Right lobe of liver (tissue), 6 donors: ENCODE measurements around the gene TMEM247. TPM values are rescaled to one million over a fixed set of nuclear protein-coding genes. Genes with fewer than 3 reads are reported as not detected.

Experiments
- ATAC-seq, 4 donors: fragments of 200-7000 bp; cut with Tn5 transposase; one replicate each; pipeline ENCODE4 v1.9.1; 2020; ENCODE audit warnings: mild to moderate bottlenecking in 4 of 4, moderate library complexity in 4 of 4
- DNase-seq, 3 donors: peaks; one replicate each; pipeline ENCODE4 v3.0.0-alpha.2; 2020
- H3K27ac ChIP-seq, 3 donors: fragments of 200-600 bp; one replicate each; pipeline ENCODE4 v1.8.0; 2022
- H3K27me3 ChIP-seq, 2 donors: fragments of 200-600 bp; one replicate each; pipeline ENCODE4 v1.8.0; 2022
- H3K36me3 ChIP-seq, 4 donors: fragments of 200-600 bp; sonication (generic) in 1 of 4; one replicate each; pipeline versions ENCODE4 v1.5.1 to v1.8.0; 2017 to 2022; ENCODE audit warnings: control low read depth in 1 of 4
- H3K4me1 ChIP-seq, 4 donors: fragments of 200-600 bp; sonication (generic) in 1 of 4; one replicate each; pipeline versions ENCODE4 v1.5.1 to v1.8.0; 2017 to 2022; ENCODE audit warnings: control low read depth in 1 of 4
- H3K4me3 ChIP-seq, 3 donors: fragments of 200-600 bp; one replicate each; pipeline ENCODE4 v1.8.0; 2022
- H3K9me3 ChIP-seq, 4 donors: fragments of 200-600 bp; sonication (generic) in 1 of 4; one replicate each; pipeline versions ENCODE4 v1.5.1 to v1.8.0; 2017 to 2022; ENCODE audit warnings: control low read depth in 1 of 4
- CTCF ChIP-seq, 4 donors: fragments of 200-600 bp in 3 of 4; fragments of 450-650 bp in 1 of 4; IDR thresholded peaks; one replicate each; pipeline versions ENCODE4 v1.5.1 to v1.8.0; 2016 to 2022; ENCODE audit warnings: antibody characterized with exemption in 4 of 4, mild to moderate bottlenecking in 2 of 4
- POLR2A ChIP-seq: fragments of 450-650 bp; IDR thresholded peaks from one replicate; pipeline ENCODE4 v1.6.1; 2017; ENCODE audit warnings: antibody characterized with exemption, mild to moderate bottlenecking
- WGBS: methylation state at CpG from one replicate; pipeline ENCODE4 v1.1.6; 2018; ENCODE audit warnings: low coverage, low lambda C conversion rate; ENCODE audit not compliant: insufficient coverage; ENCODE audit errors: missing lambda C conversion rate; 5-methylcytosine and 5-hydroxymethylcytosine counted together
- intact Hi-C, 2 donors: fragments of 100-400 bp; cut with DNase I; formaldehyde crosslinking; loops; one replicate each; pipeline versions ENCODE4 v1.11.2 to v1.14.1; 2022
- small RNA-seq, 2 experiments: library from RNA; depleted of rRNA; stranded (forward); fragments of <200 nt; gene quantifications; one replicate each; pipeline ENCODE3, GENCODE V24; 2016
- total RNA-seq, 6 experiments: library from RNA; depleted of rRNA in 2 of 6; stranded (reverse); fragments of >200 nt in 2 of 6; fragmentation: NEBNext Ultra II Directional in 3 of 6; extraction: Animal tissue kit (Norgen Biotek cat#: 25700) in 3 of 6; gene quantifications; one replicate each; pipeline versions ENCODE4 v1.1.0 to v1.2.4, GENCODE V29; 2016 to 2023
- donor health status: DM: no; HTN: yes; CAD: no.
- donor health status: DM: no; HTN: no; CAD: no.
- donor health status: DM: no; HTN: no; CAD: no.
- donor health status: DM: no; HTN: yes; CAD: no.
- donor health status: DM: no; HTN: yes; CAD: no.

TMEM247 gene
- total RNA-seq, 6 experiments from 2014 or later, result not detected

GRCh38 chr2:46530639-46531038 is 51.3 kb downstream of the TMEM247 start:
- no peaks in the 10 kb centered on the region for H3K27me3 ChIP-seq
- no peak overlapping the region for H3K27ac ChIP-seq
- intact Hi-C loops, result no loop called here
- 64% methylated on average over 6 of the region's 7 CpGs for WGBS
- H3K36me3 ChIP-seq, result no peaks in the 10 kb centered on the region
- H3K4me3 ChIP-seq, result no peak overlapping the region
- TF ChIP-seq CTCF (IDR thresholded peaks at IDR 0.05) (no peak), POLR2A (no peak)
- H3K9me3 ChIP-seq, result no peaks in the 10 kb centered on the region
- no peak for ATAC-seq
- H3K4me1 ChIP-seq, result no peaks in the 10 kb centered on the region
- no peak for DNase-seq

- DNase-seq (no peak), ATAC-seq (no peak)
- intact Hi-C loops, result no loop called here
- H3K27ac ChIP-seq, result no peak overlapping the region
- no peak overlapping the region for H3K4me3 ChIP-seq
- H3K27me3 ChIP-seq, result no peaks in the 10 kb centered on the region
- no peaks in the 10 kb centered on the region for H3K9me3 ChIP-seq
- H3K4me1 ChIP-seq, result no peaks in the 10 kb centered on the region
- H3K36me3 ChIP-seq, result no peaks in the 10 kb centered on the region
- no peak for TF ChIP-seq POLR2A
- no peak for TF ChIP-seq CTCF (IDR thresholded peaks at IDR 0.05)
Observed at GRCh38 chr2:46531863-46532262, 52.5 kb downstream of the TMEM247 start.

Small RNAs within 50 kb of the gene (small RNA-seq; reads per million reads assigned to genes)
- gene RN7SL817P, result 0 reads per million in 2 experiments

Other genes starting within 250 kb of the TMEM247 start
- 100 to 1,000 TPM; 101 to 232 (median 170) TPM for gene EPAS1, start 182.2 kb upstream of the TMEM247 start, total RNA-seq
- gene RHOQ, start 62.9 kb downstream of the TMEM247 start, total RNA-seq, result 10 to 100 TPM; 10.6 to 37.2 (median 26.0) TPM
- gene ATP6V1E2, start 63.0 kb downstream of the TMEM247 start, total RNA-seq, result 1 to 10 TPM; 2.8 to 4.8 (median 3.6) TPM
- gene PIGF, start 137.5 kb downstream of the TMEM247 start, total RNA-seq, result 10 to 100 TPM in 3 of 6 experiments, 1 to 10 TPM in 3; 8.4 to 12.1 (median 10.0) TPM
- 1 to 10 TPM; 5.2 to 9.7 (median 7.0) TPM for gene CRIPT, start 137.7 kb downstream of the TMEM247 start, total RNA-seq
- 1 to 10 TPM; 5.1 to 8.2 (median 6.3) TPM for gene SOCS5, start 219.7 kb downstream of the TMEM247 start, total RNA-seq